OCI-LY1 (cell line): ENCODE results near the gene SDC4.

Experiments
- H2AFZ ChIP-seq: fragments of 200-600 bp; sonication (generic), shearing (Covaris generic); 2 replicates; pipeline ENCODE4 v1.6.0; 2014; ENCODE audit warnings: antibody characterized with exemption, mild to moderate bottlenecking, low read length
- H3F3A ChIP-seq: fragments of 200-600 bp; sonication (generic), shearing (Covaris generic); 2 replicates; pipeline ENCODE4 v1.6.0; 2014; ENCODE audit warnings: mild to moderate bottlenecking, antibody characterized with exemption, low read length, moderate library complexity; ENCODE audit not compliant: insufficient read depth
- H3K27ac ChIP-seq: fragments of 200-600 bp; sonication (generic); 2 replicates; pipeline ENCODE4 v1.5.1; 2014; ENCODE audit warnings: low read length, mixed run types, mild to moderate bottlenecking, low read depth; ENCODE audit not compliant: poor library complexity, severe bottlenecking
- H3K27me3 ChIP-seq: fragments of 200-600 bp; sonication (generic); 2 replicates; pipeline ENCODE4 v1.6.0; 2014; ENCODE audit warnings: antibody characterized with exemption, mild to moderate bottlenecking, low read length, moderate library complexity; ENCODE audit not compliant: insufficient read depth
- H3K36me3 ChIP-seq: fragments of 200-600 bp; sonication (generic); 2 replicates; pipeline ENCODE4 v1.6.1; 2014; ENCODE audit warnings: mild to moderate bottlenecking, antibody characterized with exemption, low read length, moderate library complexity, mixed read lengths; ENCODE audit not compliant: insufficient read depth
- H3K4me1 ChIP-seq: fragments of 200-600 bp; sonication (generic); 2 replicates; pipeline ENCODE4 v1.5.1; 2014; ENCODE audit warnings: mild to moderate bottlenecking, low read length, moderate library complexity; ENCODE audit not compliant: insufficient read depth, severe bottlenecking
- H3K4me2 ChIP-seq: fragments of 200-600 bp; sonication (generic), shearing (Covaris generic); 2 replicates; pipeline ENCODE4 v1.6.1; 2014; ENCODE audit warnings: low read length
- H3K4me3 ChIP-seq: fragments of 200-600 bp; sonication (generic); 2 replicates; pipeline ENCODE4 v1.5.1; 2014; ENCODE audit warnings: low read length, low read depth, mild to moderate bottlenecking, mixed read lengths; ENCODE audit not compliant: poor library complexity, severe bottlenecking
- H3K79me2 ChIP-seq: fragments of 200-600 bp; shearing (Covaris generic); 2 replicates; pipeline ENCODE4 v1.6.1; 2016; ENCODE audit warnings: mixed run types, low read length, mixed read lengths; ENCODE audit not compliant: insufficient read depth
- H3K9ac ChIP-seq: fragments of 200-600 bp; sonication (generic), shearing (Covaris generic); 2 replicates; pipeline ENCODE4 v1.6.1; 2014; ENCODE audit warnings: mild to moderate bottlenecking, low read length, mixed read lengths
- H3K9me2 ChIP-seq: fragments of 200-600 bp; sonication (generic), shearing (Covaris generic); 2 replicates; pipeline ENCODE4 v1.6.1; 2014; ENCODE audit warnings: low read depth, mild to moderate bottlenecking, low read length, mixed read lengths
- H3K9me3 ChIP-seq: fragments of 200-600 bp; shearing (Covaris generic); 2 replicates; pipeline ENCODE4 v1.6.1; 2014; ENCODE audit warnings: low read length, mixed read lengths
- H4K20me1 ChIP-seq: fragments of 200-600 bp; sonication (generic), shearing (Covaris generic); 2 replicates; pipeline ENCODE4 v1.6.0; 2016; ENCODE audit warnings: mild to moderate bottlenecking, low read length; ENCODE audit not compliant: insufficient read depth
- CTCF ChIP-seq: fragments of 200-600 bp; sonication (generic), shearing (Covaris generic); IDR thresholded peaks from 2 replicates; pipeline ENCODE4 v1.5.1; 2017; ENCODE audit warnings: mild to moderate bottlenecking, antibody characterized with exemption, low read length, moderate library complexity, mixed read lengths
- EZH2 ChIP-seq: fragments of 200-600 bp; sonication (generic), shearing (Covaris generic); IDR thresholded peaks from 2 replicates; pipeline ENCODE4 v1.8.0; 2017; ENCODE audit warnings: borderline replicate concordance, mixed run types, mild to moderate bottlenecking, antibody characterized with exemption, low read length, moderate library complexity, mixed read lengths

SDC4 gene

GRCh38 chr20:45347936-45348778, at the start of gene SDC4:
TSS of gene SDC4 (minus strand) at chr20:45348424. CDS start at chr20:45348384, 40 bp downstream.
- H4K20me1 ChIP-seq = no peaks in the 10 kb centered on the region
- H3K9me3 ChIP-seq = no peaks in the 10 kb centered on the region
- peaks cover 9% of the 10 kb centered on the region for H3K27me3 ChIP-seq
- no peaks in the 10 kb centered on the region for H3K9me2 ChIP-seq
- no peak within 1 kb of the TSS for H3K4me3 ChIP-seq
- H2AFZ ChIP-seq = no peak within 1 kb of the TSS
- no peak within 1 kb of the TSS for H3K9ac ChIP-seq
- H3K4me2 ChIP-seq = no peak within 1 kb of the TSS
- no peaks in the 10 kb centered on the region for H3K36me3 ChIP-seq
- TF ChIP-seq CTCF = no peak
- TF ChIP-seq EZH2 = no peak
- H3F3A ChIP-seq = no peaks in the 10 kb centered on the region
- no peaks in the 10 kb centered on the region for H3K4me1 ChIP-seq
- H3K79me2 ChIP-seq = no peaks in the 10 kb centered on the region
- no peak within 1 kb of the TSS for H3K27ac ChIP-seq

GRCh38 chr20:45395114-45395415, 46.8 kb upstream of the SDC4 start:
- Histone ChIP-seq H3F3A (no peaks in the 10 kb centered on the region), H3K27me3 (no peaks in the 10 kb centered on the region), H3K4me3 (no peak overlapping the region), H2AFZ (no peak overlapping the region), H3K9me3 (peaks cover 4% of the 10 kb centered on the region), H3K4me2 (no peak overlapping the region), H3K79me2 (no peaks in the 10 kb centered on the region), H3K4me1 (no peaks in the 10 kb centered on the region), H3K36me3 (no peaks in the 10 kb centered on the region; the same call in 1 of the 2 replicates), H3K27ac (no peak overlapping the region), H3K9ac (no peak overlapping the region), H3K9me2 (no peaks in the 10 kb centered on the region), H4K20me1 (no peaks in the 10 kb centered on the region)
- TF ChIP-seq EZH2 (no peak), CTCF (no peak)

- no peaks in the 10 kb centered on the region; the same call in 1 of the 2 replicates for H3K36me3 ChIP-seq
- no peak overlapping the region for H3K4me2 ChIP-seq
- no peak overlapping the region for H2AFZ ChIP-seq
- no peak overlapping the region for H3K9ac ChIP-seq
- H3F3A ChIP-seq = no peaks in the 10 kb centered on the region
- no peaks in the 10 kb centered on the region for H3K9me2 ChIP-seq
- no peaks in the 10 kb centered on the region for H3K79me2 ChIP-seq
- H3K27ac ChIP-seq = no peak overlapping the region
- TF ChIP-seq EZH2 (no peak), CTCF (no peak)
- H3K9me3 ChIP-seq = no peaks in the 10 kb centered on the region
- no peak overlapping the region for H3K4me3 ChIP-seq
- H3K4me1 ChIP-seq = no peaks in the 10 kb centered on the region
- H3K27me3 ChIP-seq = no peaks in the 10 kb centered on the region
- no peaks in the 10 kb centered on the region for H4K20me1 ChIP-seq
Measured at GRCh38 chr20:45394221-45395113, 46.2 kb upstream of the SDC4 start.
